ENCODE measurements around the gene COMMD2. TPM values are rescaled to one million over a fixed set of nuclear protein-coding genes. Genes with fewer than 3 reads are reported as not detected.

Gene COMMD2
- total RNA-seq, 1 experiment from 2014 or later = 64.9 TPM

DNA sequence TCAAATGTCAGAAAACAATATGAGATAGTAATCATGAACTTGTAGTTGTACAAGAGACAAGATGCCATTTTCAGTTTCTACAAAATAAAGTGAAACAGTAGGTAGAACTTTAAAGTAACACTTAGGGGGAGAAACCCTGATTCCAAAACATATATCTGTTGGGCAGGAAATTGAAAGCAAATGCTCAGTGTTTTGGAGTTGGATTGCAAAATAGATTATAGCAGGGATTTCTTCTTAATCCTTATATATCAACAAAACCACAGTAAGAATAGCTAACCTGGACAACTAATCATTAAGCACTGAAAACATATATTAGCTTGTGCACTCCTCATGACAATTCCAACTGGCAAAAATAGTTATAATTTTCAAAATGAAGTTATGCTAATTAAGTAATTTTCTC, 46.9 kb downstream of the COMMD2 start:
- no peak overlapping the region for H3K4me3 Mint-ChIP-seq
- H4K91ac ChIP-seq (ENCODE audit: insufficient read length, low read depth, low read length) = no peak overlapping the region
- H3K79me2 ChIP-seq (ENCODE audit: insufficient read depth, low read length) = no peaks in the 10 kb centered on the region
- H3K14ac ChIP-seq (ENCODE audit: insufficient read depth, low read length) = no peak overlapping the region
- H3K4me2 ChIP-seq (ENCODE audit: insufficient read depth, insufficient read length, low read length) = no peak overlapping the region
- H3K27ac ChIP-seq (ENCODE audit: insufficient read length, low read depth, low read length) = no peak overlapping the region
- no peak overlapping the region for H3K9ac ChIP-seq (ENCODE audit: extremely low read depth, insufficient read length, low read length)
- H4K8ac ChIP-seq (replicated peaks; ENCODE audit: insufficient read length, low read depth, low read length) = no peak overlapping the region
- no peaks in the 10 kb centered on the region for H4K20me1 ChIP-seq (ENCODE audit: control insufficient read depth, insufficient read depth, insufficient read length)
- no peak for DNase-seq
- H3K9me3 ChIP-seq (ENCODE audit: control insufficient read depth, low read depth, low read length) = no peaks in the 10 kb centered on the region
- H3K4me1 ChIP-seq (ENCODE audit: insufficient read depth, low read length) = 0 out of 2 replicates have a peak, but pooled peaks cover 2% of the 10 kb centered on the region
- no peak overlapping the region for H3K18ac ChIP-seq (ENCODE audit: insufficient read length, low read depth, low read length)
- H2AK5ac ChIP-seq (ENCODE audit: insufficient read length, low read length) = no peak overlapping the region
- no peak overlapping the region for H2BK120ac ChIP-seq (ENCODE audit: low read depth, low read length, poor library complexity, severe bottlenecking)
- no peak overlapping the region for H2BK5ac ChIP-seq (ENCODE audit: insufficient read length, low read length)
- no peaks in the 10 kb centered on the region; the same call in 1 of the 2 replicates for H3K27me3 Mint-ChIP-seq (ENCODE audit: low read depth)
- no peak overlapping the region for H4K5ac ChIP-seq (ENCODE audit: insufficient read length, low read depth, low read length)
- no peaks in the 10 kb centered on the region for H3K36me3 Mint-ChIP-seq (ENCODE audit: insufficient read depth in 1 of 3, low read depth in 3 of 3)
- no peaks in the 10 kb centered on the region for H3K9me3 Mint-ChIP-seq
- no peak overlapping the region for H3K4ac ChIP-seq (ENCODE audit: low read depth, low read length)
- no peaks in the 10 kb centered on the region for H3K27me3 ChIP-seq (ENCODE audit: insufficient read depth, low read length)
- H3K56ac ChIP-seq (ENCODE audit: insufficient read length, low read depth, low read length) = no peak overlapping the region
- H3K27ac Mint-ChIP-seq = no peak overlapping the region
- no peaks in the 10 kb centered on the region for H3K23me2 ChIP-seq (ENCODE audit: insufficient read length, low read depth, low read length, poor library complexity, severe bottlenecking)
- TF ChIP-seq, protein P1, sequence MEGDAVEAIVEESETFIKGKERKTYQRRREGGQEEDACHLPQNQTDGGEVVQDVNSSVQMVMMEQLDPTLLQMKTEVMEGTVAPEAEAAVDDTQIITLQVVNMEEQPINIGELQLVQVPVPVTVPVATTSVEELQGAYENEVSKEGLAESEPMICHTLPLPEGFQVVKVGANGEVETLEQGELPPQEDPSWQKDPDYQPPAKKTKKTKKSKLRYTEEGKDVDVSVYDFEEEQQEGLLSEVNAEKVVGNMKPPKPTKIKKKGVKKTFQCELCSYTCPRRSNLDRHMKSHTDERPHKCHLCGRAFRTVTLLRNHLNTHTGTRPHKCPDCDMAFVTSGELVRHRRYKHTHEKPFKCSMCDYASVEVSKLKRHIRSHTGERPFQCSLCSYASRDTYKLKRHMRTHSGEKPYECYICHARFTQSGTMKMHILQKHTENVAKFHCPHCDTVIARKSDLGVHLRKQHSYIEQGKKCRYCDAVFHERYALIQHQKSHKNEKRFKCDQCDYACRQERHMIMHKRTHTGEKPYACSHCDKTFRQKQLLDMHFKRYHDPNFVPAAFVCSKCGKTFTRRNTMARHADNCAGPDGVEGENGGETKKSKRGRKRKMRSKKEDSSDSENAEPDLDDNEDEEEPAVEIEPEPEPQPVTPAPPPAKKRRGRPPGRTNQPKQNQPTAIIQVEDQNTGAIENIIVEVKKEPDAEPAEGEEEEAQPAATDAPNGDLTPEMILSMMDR (conservative IDR thresholded peaks at IDR 0.05) = no peak
- H2BK20ac ChIP-seq (ENCODE audit: low read depth, low read length, poor library complexity, severe bottlenecking) = no peak overlapping the region
- H3K23ac ChIP-seq (ENCODE audit: insufficient read length, low read depth, low read length) = no peak overlapping the region
- H2BK12ac ChIP-seq (ENCODE audit: insufficient read length, low read depth, low read length) = no peak overlapping the region
- H3T11ph ChIP-seq (ENCODE audit: low read length) = no peak overlapping the region
- no peaks in the 10 kb centered on the region for H3K79me1 ChIP-seq (ENCODE audit: insufficient read depth, low read depth, low read length, poor library complexity, severe bottlenecking)
- no peak overlapping the region for H2AFZ ChIP-seq (ENCODE audit: low read length)
- H3K4me1 Mint-ChIP-seq = peaks cover 13 to 19% of the 10 kb centered on the region in 2 experiments
- no peak overlapping the region for H2BK15ac ChIP-seq (ENCODE audit: low read depth, low read length)
